HG03457 (cell line): ENCODE data around the gene SULT1A3.
"Not testable (repeated sequence)": the region's sequence is repeated elsewhere in the genome, so short reads cannot be mapped to it uniquely, and the experiment has no call there.

Experiments
- ATAC-seq: cut with Tn5 transposase; IDR thresholded peaks from one replicate; pipeline ENCODE4 v1.9.1; 2021; ENCODE audit warnings: moderate number of reproducible peaks; ENCODE audit not compliant: unreplicated experiment

SULT1A3 gene

GRCh38 chr16:30186782-30187555 lies 12.1 kb upstream of the SULT1A3 start:
- ATAC-seq = no peak

- ATAC-seq = no peak
Measured at GRCh38 chr16:30187556-30187865, 11.5 kb upstream of the SULT1A3 start.

- ATAC-seq = no peak
Measured at GRCh38 chr16:30187971-30188561, 11.0 kb upstream of the SULT1A3 start.

- not testable (repeated sequence) for ATAC-seq
Measured at GRCh38 chr16:30191158-30191557, 7.9 kb upstream of the SULT1A3 start.

GRCh38 chr16:30193098-30193497 lies 6.0 kb upstream of the SULT1A3 start:
- ATAC-seq = peak; percentile 5

DNA sequence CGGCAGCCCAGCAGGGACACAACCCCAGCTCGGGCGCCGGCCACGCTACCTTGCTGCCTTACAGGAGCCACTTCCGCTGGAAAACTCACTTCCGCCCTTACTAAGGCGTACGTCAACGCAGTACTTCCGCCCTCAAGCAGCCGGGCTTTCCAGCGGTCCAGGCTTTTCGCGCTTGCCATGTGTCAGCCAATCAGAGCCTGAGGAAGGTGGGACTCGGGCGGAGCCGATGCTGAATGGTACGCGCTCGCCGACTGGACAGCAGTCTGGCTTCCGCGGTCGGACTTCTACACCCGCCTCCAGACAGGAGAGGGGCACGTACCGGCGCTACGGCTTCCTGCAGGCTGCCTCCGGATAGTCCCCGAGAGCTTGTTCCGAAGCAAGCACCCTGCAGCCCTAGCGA lies 5.4 kb upstream of the SULT1A3 start, which contains the start of the genes BOLA2B and SLX1A:
Gene BOLA2B (minus strand): TSS at position 52 of the 400 bp plus-strand sequence. CDS start 71 bp downstream, outside the sequence.
Gene SLX1A (plus strand): TSS at position 261 of the 400 bp plus-strand sequence. CDS start 210 bp downstream, outside the sequence.
- peak; percentile 61 for ATAC-seq

GRCh38 chr16:30194172-30194925 lies 4.7 kb upstream of the SULT1A3 start:
- peak; percentile 46 for ATAC-seq

- not testable (repeated sequence) for ATAC-seq
Measured at GRCh38 chr16:30197001-30197400, 2.1 kb upstream of the SULT1A3 start.

DNA sequence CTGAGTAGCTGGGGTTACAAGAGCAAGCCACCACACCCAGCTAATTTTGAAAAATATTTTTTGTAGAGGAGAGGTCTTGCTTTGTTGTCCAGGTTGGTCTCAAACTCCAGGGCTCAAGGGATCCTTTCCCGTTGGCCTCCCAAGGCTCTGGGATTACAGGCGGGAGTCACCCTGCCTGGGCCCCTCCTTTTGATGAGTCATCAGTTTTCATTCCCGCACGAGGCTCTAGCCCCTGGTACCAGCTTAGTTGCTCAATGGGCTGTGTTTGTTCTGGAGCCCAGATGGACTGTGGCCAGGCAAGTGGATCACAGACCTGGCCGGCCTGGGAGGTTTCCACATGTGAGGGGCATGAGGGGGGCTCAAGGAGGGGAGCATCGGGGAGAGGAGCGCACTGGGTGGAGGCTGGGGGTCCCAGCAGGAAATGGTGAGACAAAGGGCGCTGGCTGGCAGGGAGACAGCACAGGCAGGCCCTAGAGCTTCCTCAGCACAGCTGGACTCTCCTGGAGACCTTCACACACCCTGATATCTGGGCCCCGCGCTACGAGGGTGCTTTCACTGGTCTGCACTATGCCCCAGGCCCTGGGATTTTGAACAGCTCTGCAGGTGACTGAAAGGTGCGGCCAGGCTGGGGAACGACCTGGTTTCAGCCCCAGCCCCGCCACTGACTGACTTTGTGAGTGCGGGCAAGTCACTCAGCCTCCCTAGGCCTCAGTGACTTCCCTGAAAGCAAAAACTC lies 721 bp downstream of the SULT1A3 start:
- ATAC-seq = not testable (repeated sequence)

GRCh38 chr16:30205541-30206236 lies 6.6 kb downstream of the SULT1A3 start:
- not testable (repeated sequence) for ATAC-seq

GRCh38 chr16:30206252-30206651 lies 7.2 kb downstream of the SULT1A3 start:
- not testable (repeated sequence) for ATAC-seq

DNA sequence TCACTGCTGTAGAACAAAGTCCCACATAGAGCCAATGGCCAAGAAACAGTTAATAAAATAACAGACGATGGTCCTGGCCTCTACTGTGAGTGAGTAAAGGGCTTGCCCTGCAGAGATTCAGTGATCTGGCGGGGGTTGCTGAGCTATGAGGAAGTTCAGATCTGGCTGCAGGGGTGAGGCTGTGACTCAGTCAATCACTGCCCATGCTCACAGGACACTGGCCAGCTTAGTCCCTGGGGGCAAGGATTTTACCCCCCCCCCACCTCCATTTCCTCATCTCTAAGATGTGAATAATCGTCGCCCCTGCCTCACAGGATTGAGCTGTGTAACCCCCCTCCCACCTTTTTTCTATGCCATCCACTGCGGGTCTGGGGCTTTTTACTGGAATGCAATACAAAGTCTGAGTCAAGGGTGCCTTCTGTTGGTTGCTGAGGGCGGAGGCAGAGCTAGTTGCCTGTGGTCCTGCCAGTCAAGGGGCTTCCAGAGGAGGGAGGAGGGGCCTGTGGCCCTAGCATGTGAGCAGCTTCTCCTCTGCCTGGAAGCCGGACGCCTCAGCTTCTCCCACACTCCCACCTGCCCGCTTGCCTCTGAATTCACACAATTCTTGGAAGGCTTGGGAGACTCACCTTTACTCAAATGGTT lies 8.1 kb downstream of the SULT1A3 start:
- not testable (repeated sequence) for ATAC-seq

- ATAC-seq = not testable (repeated sequence)
Measured at GRCh38 chr16:30209032-30209431, 10.0 kb downstream of the SULT1A3 start.

GRCh38 chr16:30211414-30211813 lies 12.4 kb downstream of the SULT1A3 start:
- ATAC-seq = not testable (repeated sequence)

DNA sequence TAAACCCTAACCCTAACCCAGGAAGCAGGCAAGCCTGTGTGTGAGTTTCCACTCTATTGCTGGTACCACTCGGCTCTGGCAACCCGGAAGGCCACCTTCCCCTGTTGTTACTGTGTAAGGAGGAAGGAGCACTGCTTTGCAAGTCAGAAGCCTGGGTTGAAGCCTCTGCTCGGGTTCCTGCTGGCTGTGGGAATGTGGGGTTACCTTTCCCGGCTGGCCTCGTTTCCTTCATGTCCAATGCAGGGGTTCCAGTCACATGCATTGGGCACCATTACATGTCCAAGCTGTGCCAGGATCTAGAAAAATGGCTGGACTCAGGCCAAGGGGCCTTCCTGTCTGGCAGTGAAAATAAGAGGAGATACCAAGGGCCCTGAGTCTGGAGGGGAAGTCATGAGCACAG lies 18.0 kb downstream of the SULT1A3 start:
- ATAC-seq = not testable (repeated sequence)

DNA sequence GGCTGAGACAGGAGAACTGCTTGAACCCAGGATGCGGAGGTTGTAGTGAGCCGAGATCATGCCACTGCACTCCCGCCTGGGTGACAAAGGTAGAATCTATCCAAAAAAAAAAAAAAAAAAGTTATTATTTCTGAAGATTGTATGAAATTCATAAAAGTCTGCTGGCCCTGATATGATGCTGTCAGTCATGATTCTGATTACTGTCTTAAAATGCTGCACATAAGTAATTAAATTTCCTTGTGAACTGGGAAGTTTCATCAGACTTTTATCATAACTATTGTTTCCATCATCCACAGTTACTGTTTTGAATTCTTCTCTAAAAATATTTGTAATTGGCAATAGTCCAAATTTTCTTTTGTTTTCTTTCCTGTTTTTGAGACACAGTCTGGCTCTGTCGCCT lies 49.3 kb downstream of the SULT1A3 start, which contains the start of gene NPIPB13:
Gene NPIPB13 (minus strand): TSS at position 101 of the 400 bp plus-strand sequence. CDS start 2,906 bp downstream, outside the sequence.
- ATAC-seq = not testable (repeated sequence)
